ENCODE measurements around the gene ATP8A1.

ATP8A1 gene

DNA sequence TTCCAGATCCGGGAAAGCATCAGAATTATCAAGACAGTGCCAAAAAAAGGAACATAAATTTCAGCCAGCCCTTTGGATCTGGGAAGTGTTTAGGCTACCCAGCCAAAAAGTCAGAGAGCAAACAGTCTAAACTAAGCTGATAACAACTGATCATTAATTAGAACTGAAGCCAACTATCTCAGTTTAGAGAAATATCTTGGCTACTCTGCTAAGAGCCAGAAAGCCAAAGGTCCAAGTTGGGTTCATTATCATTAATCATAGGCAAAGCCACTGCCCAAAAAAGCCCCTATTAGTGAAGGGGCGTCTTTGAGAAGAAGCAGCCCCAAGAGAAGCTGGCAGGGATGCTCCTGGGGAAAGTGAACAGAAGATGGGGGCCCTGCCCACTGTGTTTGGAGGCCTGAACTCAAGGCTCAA, 296.6 kb downstream of the ATP8A1 start:
- FAIRE-seq: no peak
- no peak for TF ChIP-seq SPI1 (IDR thresholded peaks at IDR 0.05; ENCODE audit: low read depth, low read length)
- no peak for DNase-seq (ENCODE audit: insufficient read length, low spot score)

DNA sequence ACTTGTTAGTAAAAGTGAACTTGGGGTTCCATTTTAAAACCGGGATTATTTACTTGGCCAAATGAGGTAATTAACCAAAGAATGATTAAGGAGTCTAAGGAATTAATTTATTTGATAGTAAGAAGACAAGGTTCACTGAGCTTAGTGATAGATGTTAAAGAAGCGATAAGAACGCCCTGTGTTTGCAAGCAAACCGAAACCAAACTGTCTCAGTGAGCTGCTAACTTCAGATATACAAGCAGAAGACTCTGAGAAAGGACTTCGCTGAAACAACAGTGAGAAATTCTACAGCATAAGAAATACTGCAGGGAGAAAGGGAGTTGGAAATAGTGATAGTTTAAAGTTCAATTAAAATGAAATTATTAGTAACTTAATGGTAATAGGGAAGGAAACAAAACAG, 297.2 kb downstream of the ATP8A1 start:
- no peak for TF ChIP-seq PAX5 (IDR thresholded peaks at IDR 0.05; ENCODE audit: insufficient read depth, low read length, severe bottlenecking)
- TF ChIP-seq POLR2AphosphoS5 (IDR thresholded peaks at IDR 0.05; ENCODE audit: low read depth, low read length): no peak
- no peak for TF ChIP-seq TAF1 (IDR thresholded peaks at IDR 0.05; ENCODE audit: low read depth, low read length)
- TF ChIP-seq POU2F2 (IDR thresholded peaks at IDR 0.05; ENCODE audit: low read depth, low read length): no peak
- no peak for TF ChIP-seq SPI1 (IDR thresholded peaks at IDR 0.05; ENCODE audit: low read depth, low read length)
- no peak for TF ChIP-seq POLR2A (IDR thresholded peaks at IDR 0.05; ENCODE audit: low read depth, low read length)
- no peak for DNase-seq (ENCODE audit: insufficient read length, low spot score)
- no peak for FAIRE-seq
